GM12872 (cell line): ENCODE results near the gene RAD51C.

Experiments used
- CTCF ChIP-seq: IDR thresholded peaks from 3 replicates; pipeline ENCODE4 v1.5.1; 2011; ENCODE audit warnings: low read depth, mild to moderate bottlenecking, low read length, moderate library complexity; ENCODE audit not compliant: insufficient read depth

The RAD51C gene

GRCh38 chr17:58756246-58757161 is 64.1 kb downstream of the RAD51C start:
- no peak for TF ChIP-seq CTCF

- TF ChIP-seq CTCF = no peak
These were observed 64.8 kb downstream of the RAD51C start for GRCh38 chr17:58757162-58757613.

GRCh38 chr17:58758890-58759289 is 66.5 kb downstream of the RAD51C start:
- TF ChIP-seq CTCF = no peak

GRCh38 chr17:58759522-58759921 is 67.1 kb downstream of the RAD51C start:
- no peak for TF ChIP-seq CTCF

- TF ChIP-seq CTCF = no peak
These were observed 67.8 kb downstream of the RAD51C start for GRCh38 chr17:58760248-58760647.

- TF ChIP-seq CTCF = no peak
These were observed 70.9 kb downstream of the RAD51C start for GRCh38 chr17:58763263-58763662.

GRCh38 chr17:58764373-58764772 is 72.0 kb downstream of the RAD51C start:
- no peak for TF ChIP-seq CTCF
